Panc1 (cell line): ENCODE results near the gene IFI16.
A peak's percentile ranks its signal among the peaks of the same experiment; 100 is the strongest.

Source experiments
- CTCF ChIP-seq: fragments of 450-650 bp; IDR thresholded peaks from 2 replicates; pipeline ENCODE4 v1.5.1; 2017; ENCODE audit warnings: mild to moderate bottlenecking
- REST ChIP-seq, 2 experiments: IDR thresholded peaks; 2 replicates each; pipeline ENCODE4 v1.6.1; 2011 to 2012; ENCODE audit warnings: low read depth in 2 of 2, control low read depth in 1 of 2, low read length in 1 of 2, mild to moderate bottlenecking in 1 of 2, moderate library complexity in 1 of 2; ENCODE audit not compliant: insufficient read depth in 1 of 2

- TF ChIP-seq CTCF (peak; percentile 58; the same call in 1 of the 2 replicates), REST (IDR thresholded peaks at IDR 0.05; ENCODE audit: insufficient read depth in 1 of 2, low read depth in 2 of 2, low read length in 1 of 2) (no peak)
Observed at GRCh38 chr1:159089184-159089791, 79.6 kb downstream of the IFI16 start.
